ENCODE results near the gene SGCE.

Gene SGCE

GRCh38 chr7:94562525-94562924 is 93.4 kb downstream of the SGCE start:
- DNase-seq: no peak

GRCh38 chr7:94561841-94562514 is 94.0 kb downstream of the SGCE start:
- no peak for DNase-seq

DNA sequence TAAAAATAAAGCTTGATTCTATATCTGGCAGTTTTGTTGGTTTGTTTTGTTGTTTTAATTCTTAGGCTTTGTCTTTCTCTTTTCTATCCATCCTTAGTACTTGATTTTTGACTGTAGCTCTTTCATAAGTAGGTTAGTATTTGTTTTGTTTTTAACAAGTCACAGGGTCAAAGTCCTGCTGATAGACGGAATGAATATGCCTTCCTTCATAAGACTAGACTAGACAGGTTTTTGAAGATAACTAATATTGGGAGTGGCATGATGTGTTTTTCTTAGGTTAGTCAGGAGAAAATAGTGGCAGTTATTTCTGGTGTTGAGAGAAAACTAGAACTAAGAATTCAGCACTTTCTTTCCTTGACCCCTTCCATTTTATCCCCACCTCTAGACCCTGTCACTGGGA is 96.0 kb downstream of the SGCE start:
- no peak for DNase-seq

DNA sequence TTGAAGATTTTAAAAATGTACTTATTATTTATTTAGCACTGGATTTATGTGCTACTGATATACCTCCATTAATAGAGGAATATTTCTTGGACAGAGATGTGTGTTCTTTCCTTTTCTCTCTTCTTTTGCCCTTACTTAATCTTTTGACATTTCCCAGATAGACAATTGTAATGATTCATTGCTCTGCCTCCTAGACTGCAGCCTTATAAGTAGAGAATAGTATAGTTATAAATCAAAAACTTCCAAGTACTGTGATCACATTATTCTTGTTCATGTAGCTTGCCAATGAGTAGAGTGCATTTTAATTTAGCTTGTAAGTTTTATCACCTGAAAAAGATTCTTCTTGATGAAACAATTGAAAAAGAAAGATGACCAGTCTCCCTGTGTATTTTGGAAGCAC is 98.7 kb downstream of the SGCE start:
- no peak for DNase-seq

DNA sequence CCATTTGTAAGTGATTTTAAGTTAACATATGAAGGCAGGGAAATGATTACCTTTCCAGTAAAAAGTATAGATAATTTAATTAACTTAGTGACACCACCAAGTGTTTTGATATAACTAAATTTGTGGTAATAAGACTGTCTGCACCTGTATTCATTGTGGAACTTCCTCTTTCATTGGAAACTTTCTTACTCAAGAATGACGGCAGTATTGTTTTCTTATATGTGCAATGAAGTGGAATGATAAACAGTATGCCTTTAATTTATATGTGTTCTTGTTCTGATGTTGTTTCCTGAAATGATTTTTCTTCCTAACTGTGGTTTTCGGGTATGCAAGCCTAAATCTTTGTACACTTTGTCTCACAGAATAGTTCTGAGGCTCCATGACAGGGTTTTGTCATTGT is 99.9 kb downstream of the SGCE start:
- no peak for DNase-seq

DNA sequence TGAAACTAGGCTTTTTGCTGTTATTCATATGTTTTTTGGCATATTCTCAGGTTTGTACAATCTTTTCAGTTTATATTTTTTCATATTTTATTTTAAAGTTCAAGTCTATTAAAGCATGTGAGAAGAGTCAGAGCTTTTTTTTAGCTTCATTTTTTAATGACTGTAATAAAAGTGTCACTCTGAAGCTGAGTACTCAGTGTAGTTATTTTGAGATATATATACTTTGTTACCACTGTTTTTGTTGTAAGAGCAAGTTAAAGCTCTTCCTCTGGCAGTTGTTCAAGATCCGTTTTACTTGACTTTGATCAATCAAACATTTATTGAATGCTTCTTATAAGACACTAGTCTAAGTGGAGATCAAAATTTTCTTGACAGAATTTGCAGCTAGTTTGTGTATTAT is 108.8 kb downstream of the SGCE start:
- no peak for DNase-seq

- DNase-seq: no peak
Observed at GRCh38 chr7:94540428-94540827, 115.5 kb downstream of the SGCE start.

Measured in NCI-H1105 (cell line).